HG03280 (cell line): Measurements from ENCODE around the gene ZDHHC14.
"Not testable (repeated sequence)": the region's sequence is repeated elsewhere in the genome, so short reads cannot be mapped to it uniquely, and the experiment has no call there.

Experiments used
- ATAC-seq: cut with Tn5 transposase; IDR thresholded peaks from one replicate; pipeline ENCODE4 v1.9.1; 2021; ENCODE audit warnings: mild to moderate bottlenecking, moderate library complexity; ENCODE audit not compliant: unreplicated experiment

ZDHHC14 gene

GRCh38 chr6:157402996-157403685, 22.2 kb downstream of the ZDHHC14 start:
- no peak for ATAC-seq

- no peak for ATAC-seq
Measured at GRCh38 chr6:157403686-157404051, 22.7 kb downstream of the ZDHHC14 start.

GRCh38 chr6:157405986-157406385, 25.0 kb downstream of the ZDHHC14 start:
- no peak for ATAC-seq

GRCh38 chr6:157406661-157407060, 25.7 kb downstream of the ZDHHC14 start:
- no peak for ATAC-seq

GRCh38 chr6:157407646-157408045, 26.7 kb downstream of the ZDHHC14 start:
- ATAC-seq = no peak

GRCh38 chr6:157408427-157408826, 27.4 kb downstream of the ZDHHC14 start:
- ATAC-seq = not testable (repeated sequence)

- ATAC-seq = no peak
Measured at GRCh38 chr6:157410045-157410444, 29.1 kb downstream of the ZDHHC14 start.

- no peak for ATAC-seq
Measured at GRCh38 chr6:157411368-157411767, 30.4 kb downstream of the ZDHHC14 start.

- no peak for ATAC-seq
Measured at GRCh38 chr6:157412791-157413190, 31.8 kb downstream of the ZDHHC14 start.

- no peak for ATAC-seq
Measured at GRCh38 chr6:157420497-157420896, 39.5 kb downstream of the ZDHHC14 start.

GRCh38 chr6:157424491-157425020, 43.6 kb downstream of the ZDHHC14 start:
- ATAC-seq = no peak

- ATAC-seq = no peak
Measured at GRCh38 chr6:157427969-157428368, 47.0 kb downstream of the ZDHHC14 start.

GRCh38 chr6:157428427-157429202, 47.6 kb downstream of the ZDHHC14 start:
- ATAC-seq = no peak

GRCh38 chr6:157429248-157429647, 48.3 kb downstream of the ZDHHC14 start:
- no peak for ATAC-seq

- ATAC-seq = no peak
Measured at GRCh38 chr6:157430834-157431233, 49.8 kb downstream of the ZDHHC14 start.

GRCh38 chr6:157432231-157432891, 51.4 kb downstream of the ZDHHC14 start:
- no peak for ATAC-seq

- ATAC-seq = no peak
Measured at GRCh38 chr6:157432892-157433265, 51.9 kb downstream of the ZDHHC14 start.

GRCh38 chr6:157433678-157434081, 52.7 kb downstream of the ZDHHC14 start:
- ATAC-seq = no peak

- ATAC-seq = no peak
Measured at GRCh38 chr6:157434349-157435033, 53.5 kb downstream of the ZDHHC14 start.

- ATAC-seq = no peak
Measured at GRCh38 chr6:157436219-157436943, 55.4 kb downstream of the ZDHHC14 start.
